Right ventricle myocardium superior (tissue), 1 donor: Measurements from ENCODE around the gene MSH6. TPM values are rescaled to one million over a fixed set of nuclear protein-coding genes. Genes with fewer than 3 reads are reported as not detected.

Experiments used
- ATAC-seq: fragments of 200-7000 bp; cut with Tn5 transposase; one replicate; pipeline ENCODE4 v1.9.1; 2020; ENCODE audit warnings: mild to moderate bottlenecking; ENCODE audit not compliant: poor library complexity
- DNase-seq: peaks from one replicate; pipeline ENCODE4 v3.0.0-alpha.2; 2020
- intact Hi-C: fragments of 100-400 bp; cut with DNase I; formaldehyde crosslinking; loops from one replicate; pipeline ENCODE4 v1.11.2; 2022
- total RNA-seq: library from RNA; stranded (reverse); fragmentation: NEBNext Ultra II Directional; extraction: Animal tissue kit (Norgen Biotek cat#: 25700); gene quantifications from one replicate; pipeline ENCODE4 v1.2.1, GENCODE V29; 2021
- donor health status: DM: no; HTN: yes; CAD: no; lungs with severe emphysema.

MSH6 gene
- total RNA-seq, 1 donor from 2014 or later: 25.0 TPM

GRCh38 chr2:47778698-47779425, 4.1 kb upstream of the MSH6 start:
- intact Hi-C loops: no loop called here
- no peak for DNase-seq

GRCh38 chr2:47779426-47779790, 3.5 kb upstream of the MSH6 start:
- intact Hi-C loops: no loop called here
- DNase-seq (no peak), ATAC-seq (no peak)

More at GRCh38 chr2:47778698-47779425, 4.1 kb upstream of the MSH6 start:
- ATAC-seq: no peak

- ATAC-seq: peak; percentile 3
- no peak for DNase-seq
- intact Hi-C loops: loop anchor here (10.0 kb wide), 2 partner anchors 122 to 322 kb away; partner anchors contain the start of gene FBXO11
Observed at GRCh38 chr2:47782381-47782670, 619 bp upstream of the MSH6 start.

GRCh38 chr2:47783486-47784351, 774 bp downstream of the MSH6 start:
- DNase-seq (peak; percentile 75), ATAC-seq (peak; percentile 41)
- intact Hi-C loops: loop anchor here (10.0 kb wide), 2 partner anchors 121 to 321 kb away; partner anchors contain the start of gene FBXO11

- no peak for ATAC-seq
- intact Hi-C loops: loop anchor here (10.0 kb wide), 2 partner anchors 120 to 320 kb away; partner anchors contain the start of gene FBXO11
- DNase-seq: no peak
Observed at GRCh38 chr2:47784352-47784851, 1.5 kb downstream of the MSH6 start.

- no peak for ATAC-seq
- intact Hi-C loops: loop anchor here (10.0 kb wide), 2 partner anchors 119 to 319 kb away; partner anchors contain the start of gene FBXO11
Observed at GRCh38 chr2:47785986-47786385, 3.0 kb downstream of the MSH6 start.

GRCh38 chr2:47796090-47796697, 13.2 kb downstream of the MSH6 start:
- intact Hi-C loops: no loop called here
- ATAC-seq: no peak
- DNase-seq: no peak

More at GRCh38 chr2:47785986-47786385, 3.0 kb downstream of the MSH6 start:
- DNase-seq: no peak

- no peak for DNase-seq
- intact Hi-C loops: no loop called here
- peak; percentile 54 for ATAC-seq
Observed at GRCh38 chr2:47798631-47799030, 15.7 kb downstream of the MSH6 start.

- ATAC-seq: no peak
- intact Hi-C loops: no loop called here
- DNase-seq: no peak
Observed at GRCh38 chr2:47799031-47799609, 16.2 kb downstream of the MSH6 start.

- no peak for DNase-seq
- intact Hi-C loops: no loop called here
- ATAC-seq: no peak
Observed at GRCh38 chr2:47801118-47801517, 18.2 kb downstream of the MSH6 start.

GRCh38 chr2:47803363-47803762, 20.4 kb downstream of the MSH6 start:
- intact Hi-C loops: no loop called here
- ATAC-seq (no peak), DNase-seq (no peak)

GRCh38 chr2:47803770-47804169, 20.8 kb downstream of the MSH6 start:
- DNase-seq (no peak), ATAC-seq (no peak)
- intact Hi-C loops: no loop called here

- intact Hi-C loops: no loop called here
- DNase-seq (no peak), ATAC-seq (no peak)
Observed at GRCh38 chr2:47805850-47806249, 22.9 kb downstream of the MSH6 start.

- DNase-seq: no peak
- no peak for ATAC-seq
- intact Hi-C loops: no loop called here
Observed at GRCh38 chr2:47808614-47809013, 25.7 kb downstream of the MSH6 start.

GRCh38 chr2:47809903-47810302, 27.0 kb downstream of the MSH6 start:
- ATAC-seq (no peak), DNase-seq (no peak)
- intact Hi-C loops: no loop called here

GRCh38 chr2:47810850-47811249, 27.9 kb downstream of the MSH6 start:
- no peak for ATAC-seq
- DNase-seq: no peak
- intact Hi-C loops: no loop called here

GRCh38 chr2:47811668-47812067, 28.7 kb downstream of the MSH6 start:
- intact Hi-C loops: no loop called here
- DNase-seq (no peak), ATAC-seq (no peak)

- intact Hi-C loops: no loop called here
- no peak for DNase-seq
- no peak for ATAC-seq
Observed at GRCh38 chr2:47815764-47816163, 32.8 kb downstream of the MSH6 start.

GRCh38 chr2:47818777-47819176, 35.8 kb downstream of the MSH6 start:
- intact Hi-C loops: no loop called here
- DNase-seq (no peak), ATAC-seq (no peak)
